ENCODE results near the gene DHRS4L2.
"Not testable (repeated sequence)": the region's sequence is repeated elsewhere in the genome, so short reads cannot be mapped to it uniquely, and the experiment has no call there.

The DHRS4L2 gene

GRCh38 chr14:23973178-23973577 lies 15.6 kb upstream of the DHRS4L2 start:
- DNase-seq (ENCODE audit: low read depth), result not testable (repeated sequence)

- DNase-seq (ENCODE audit: low read depth), result not testable (repeated sequence)
Observed at GRCh38 chr14:23974041-23974440, 14.7 kb upstream of the DHRS4L2 start.

GRCh38 chr14:23977208-23977607 lies 11.5 kb upstream of the DHRS4L2 start:
- not testable (repeated sequence) for DNase-seq (ENCODE audit: low read depth)

GRCh38 chr14:23981951-23982813 lies 6.5 kb upstream of the DHRS4L2 start:
- not testable (repeated sequence) for DNase-seq (ENCODE audit: low read depth)

- peak; percentile 91 for DNase-seq (ENCODE audit: low read depth)
Observed at GRCh38 chr14:23984891-23985602, 3.7 kb upstream of the DHRS4L2 start.

- DNase-seq (ENCODE audit: low read depth), result not testable (repeated sequence)
Observed at GRCh38 chr14:23988223-23988606, 514 bp upstream of the DHRS4L2 start.

GRCh38 chr14:23989734-23990445 lies 1.2 kb downstream of the DHRS4L2 start:
- DNase-seq (ENCODE audit: low read depth), result not testable (repeated sequence)

- DNase-seq (ENCODE audit: low read depth), result not testable (repeated sequence)
Observed at GRCh38 chr14:23990961-23991360, 2.2 kb downstream of the DHRS4L2 start.

GRCh38 chr14:23993042-23993441 lies 4.3 kb downstream of the DHRS4L2 start:
- DNase-seq (ENCODE audit: low read depth), result not testable (repeated sequence)

- not testable (repeated sequence) for DNase-seq (ENCODE audit: low read depth)
Observed at GRCh38 chr14:23996009-23996408, 7.3 kb downstream of the DHRS4L2 start.

GRCh38 chr14:23996825-23997224 lies 8.1 kb downstream of the DHRS4L2 start:
- not testable (repeated sequence) for DNase-seq (ENCODE audit: low read depth)

- DNase-seq (ENCODE audit: low read depth), result not testable (repeated sequence)
Observed at GRCh38 chr14:23999640-24000039, 10.9 kb downstream of the DHRS4L2 start.

- DNase-seq (ENCODE audit: low read depth), result not testable (repeated sequence)
Observed at GRCh38 chr14:24001078-24001477, 12.3 kb downstream of the DHRS4L2 start.

GRCh38 chr14:24001679-24002078 lies 12.9 kb downstream of the DHRS4L2 start:
- DNase-seq (ENCODE audit: low read depth), result not testable (repeated sequence)

- DNase-seq (ENCODE audit: low read depth), result not testable (repeated sequence)
Observed at GRCh38 chr14:24006471-24006816, 17.7 kb downstream of the DHRS4L2 start.

GRCh38 chr14:24006817-24007652 lies 18.3 kb downstream of the DHRS4L2 start:
- DNase-seq (ENCODE audit: low read depth), result not testable (repeated sequence)

- no peak for DNase-seq (ENCODE audit: low read depth)
Observed at GRCh38 chr14:24011051-24011450, 22.3 kb downstream of the DHRS4L2 start.

- not testable (repeated sequence) for DNase-seq (ENCODE audit: low read depth)
Observed at GRCh38 chr14:24012726-24013273, 24.1 kb downstream of the DHRS4L2 start.

- DNase-seq (ENCODE audit: low read depth), result peak; percentile 59
Observed at GRCh38 chr14:24013654-24014514, 25.2 kb downstream of the DHRS4L2 start.

- DNase-seq (ENCODE audit: low read depth), result not testable (repeated sequence)
Observed at GRCh38 chr14:24015745-24016144, 27.0 kb downstream of the DHRS4L2 start.
